ENCODE results near the gene TOM1L2. TPM values are rescaled to one million over a fixed set of nuclear protein-coding genes. Genes with fewer than 3 reads are reported as not detected.

The TOM1L2 gene
- total RNA-seq, 1 experiment from 2014 or later: 45.2 TPM

- CTCF ChIA-PET: interaction anchor here (0.7 kb wide), 1 partner anchor 31 kb away, joined by 3 read pairs; no protein-coding TSS in a partner anchor
- in situ Hi-C loops (cut with HindIII; ENCODE audit: low pct_unique_long_range_greater_than_20kb, low sequenced_read_pairs) (no loop called here), intact Hi-C loops (cut with micrococcal nuclease; ENCODE audit: unreplicated experiment) (no loop called here)
- 0 out of 2 replicates have a peak overlapping the region, but pooled peaks have one; percentile 3 for H3K27ac ChIP-seq (ENCODE audit: low read length)
- H3K27me3 ChIP-seq (ENCODE audit: control insufficient read depth, insufficient read depth, low read length): no peaks in the 10 kb centered on the region
- TF ChIP-seq SIN3A (IDR thresholded peaks at IDR 0.05; ENCODE audit: borderline replicate concordance, insufficient read depth, low read depth, low read length) (no peak), REST (IDR thresholded peaks at IDR 0.05; ENCODE audit: insufficient read depth in 1 of 2, low read depth in 2 of 2, low read length in 1 of 2) (no peak), POLR2AphosphoS5 (IDR thresholded peaks at IDR 0.05; ENCODE audit: low read depth, low read length) (no peak), TCF7L2 (IDR thresholded peaks at IDR 0.05; ENCODE audit: low read depth, low read length) (no peak)
- TF ChIP-seq, protein P1, sequence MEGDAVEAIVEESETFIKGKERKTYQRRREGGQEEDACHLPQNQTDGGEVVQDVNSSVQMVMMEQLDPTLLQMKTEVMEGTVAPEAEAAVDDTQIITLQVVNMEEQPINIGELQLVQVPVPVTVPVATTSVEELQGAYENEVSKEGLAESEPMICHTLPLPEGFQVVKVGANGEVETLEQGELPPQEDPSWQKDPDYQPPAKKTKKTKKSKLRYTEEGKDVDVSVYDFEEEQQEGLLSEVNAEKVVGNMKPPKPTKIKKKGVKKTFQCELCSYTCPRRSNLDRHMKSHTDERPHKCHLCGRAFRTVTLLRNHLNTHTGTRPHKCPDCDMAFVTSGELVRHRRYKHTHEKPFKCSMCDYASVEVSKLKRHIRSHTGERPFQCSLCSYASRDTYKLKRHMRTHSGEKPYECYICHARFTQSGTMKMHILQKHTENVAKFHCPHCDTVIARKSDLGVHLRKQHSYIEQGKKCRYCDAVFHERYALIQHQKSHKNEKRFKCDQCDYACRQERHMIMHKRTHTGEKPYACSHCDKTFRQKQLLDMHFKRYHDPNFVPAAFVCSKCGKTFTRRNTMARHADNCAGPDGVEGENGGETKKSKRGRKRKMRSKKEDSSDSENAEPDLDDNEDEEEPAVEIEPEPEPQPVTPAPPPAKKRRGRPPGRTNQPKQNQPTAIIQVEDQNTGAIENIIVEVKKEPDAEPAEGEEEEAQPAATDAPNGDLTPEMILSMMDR (IDR thresholded peaks at IDR 0.05): no peak
- H3K4me3 ChIP-seq (ENCODE audit: low read depth in 2 of 2, low read length in 2 of 2): no peak overlapping the region
- H3K9me3 ChIP-seq (ENCODE audit: control insufficient read depth, insufficient read depth, low read depth, low read length): no peaks in the 10 kb centered on the region
- H3K4me1 ChIP-seq (ENCODE audit: control insufficient read depth, insufficient read depth, low read length): peaks cover 13% of the 10 kb centered on the region
- peak; percentile 19; the same call in 1 of the 2 replicates for ATAC-seq
- no peak for DNase-seq (ENCODE audit: low read depth, low spot score)
- POLR2A ChIA-PET: no interaction called here
- no peaks in the 10 kb centered on the region for H3K36me3 ChIP-seq (ENCODE audit: control insufficient read depth, insufficient read depth, low read length)
- no TSS peak for BruUV-seq (replicated peaks)
Observed at GRCh38 chr17:17849147-17849820, 122.9 kb downstream of the TOM1L2 start.

DNA sequence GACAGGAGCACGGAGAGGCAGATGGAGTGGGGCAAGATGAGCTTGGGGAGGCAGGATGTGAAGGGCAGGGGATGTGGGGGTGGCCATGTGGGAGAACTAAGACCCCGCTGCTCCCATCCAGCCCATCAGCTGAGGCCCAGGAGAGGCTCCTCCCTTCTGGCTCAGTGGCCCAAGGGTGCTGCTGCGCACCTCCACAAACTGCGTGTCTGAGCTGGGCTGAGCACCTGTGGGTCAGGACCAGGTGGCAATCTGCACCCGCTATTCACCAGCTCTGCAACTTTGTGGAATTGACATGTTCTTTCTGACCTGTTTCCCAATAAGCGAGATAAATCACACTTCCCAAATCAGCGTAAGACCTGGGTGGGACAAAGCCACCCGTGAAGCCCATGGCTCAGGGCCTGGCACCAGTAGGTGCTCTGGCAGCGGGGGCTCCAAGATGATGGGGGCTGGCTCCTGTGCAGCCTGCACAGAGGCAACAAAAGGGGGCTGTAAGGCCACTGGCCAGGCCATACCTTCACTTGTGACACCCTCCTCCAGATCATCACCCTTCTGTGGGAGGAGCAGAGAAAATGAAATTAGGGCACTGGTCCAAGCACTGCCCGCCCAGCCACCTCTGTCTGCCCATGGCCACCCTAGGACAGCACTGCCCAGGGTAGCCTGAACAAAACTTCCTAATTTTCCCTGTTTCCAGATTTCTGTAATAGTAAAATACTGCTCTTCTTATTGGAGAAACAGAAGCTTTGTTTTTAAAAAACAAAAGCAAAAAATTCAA, 123.7 kb downstream of the TOM1L2 start:
- no peaks in the 10 kb centered on the region for H3K9me3 ChIP-seq (ENCODE audit: control insufficient read depth, insufficient read depth, low read depth, low read length)
- no peak overlapping the region for H3K4me3 ChIP-seq (ENCODE audit: low read depth in 2 of 2, low read length in 2 of 2)
- H3K36me3 ChIP-seq (ENCODE audit: control insufficient read depth, insufficient read depth, low read length): no peaks in the 10 kb centered on the region
- peaks cover 13% of the 10 kb centered on the region for H3K4me1 ChIP-seq (ENCODE audit: control insufficient read depth, insufficient read depth, low read length)
- intact Hi-C loops (cut with micrococcal nuclease; ENCODE audit: unreplicated experiment): no loop called here
- TF ChIP-seq SIN3A (IDR thresholded peaks at IDR 0.05; ENCODE audit: borderline replicate concordance, insufficient read depth, low read depth, low read length) (no peak), POLR2AphosphoS5 (IDR thresholded peaks at IDR 0.05; ENCODE audit: low read depth, low read length) (no peak), TCF7L2 (IDR thresholded peaks at IDR 0.05; ENCODE audit: low read depth, low read length) (no peak), REST (IDR thresholded peaks at IDR 0.05; ENCODE audit: insufficient read depth in 1 of 2, low read depth in 2 of 2, low read length in 1 of 2) (no peak)
- TF ChIP-seq, protein P1 (IDR thresholded peaks at IDR 0.05): no peak
- H3K27me3 ChIP-seq (ENCODE audit: control insufficient read depth, insufficient read depth, low read length): no peaks in the 10 kb centered on the region
- DNase-seq (ENCODE audit: low read depth, low spot score): no peak
- CTCF ChIA-PET: interaction anchor here (0.7 kb wide), 1 partner anchor 31 kb away, joined by 3 read pairs; no protein-coding TSS in a partner anchor
- POLR2A ChIA-PET: interaction anchor here (0.7 kb wide), 1 partner anchor 30 kb away, joined by 3 read pairs; no protein-coding TSS in a partner anchor
- no TSS peak for BruUV-seq (replicated peaks)
- in situ Hi-C loops (cut with HindIII; ENCODE audit: low pct_unique_long_range_greater_than_20kb, low sequenced_read_pairs): no loop called here
- no peak for ATAC-seq
- H3K27ac ChIP-seq (ENCODE audit: low read length): no peak overlapping the region

Measured in Panc1 (cell line).